CD4-positive, alpha-beta T cell treated with Interleukin-12 subunit alpha and Interleukin-12 subunit beta, for 1 hour (primary cell): ENCODE data around the gene SLC6A3.
"Not testable (repeated sequence)": the region's sequence is repeated elsewhere in the genome, so short reads cannot be mapped to it uniquely, and the experiment has no call there.

Experiments used
- DNase-seq: peaks from one replicate; pipeline ENCODE4 v3.0.0-alpha.2; 2020

Gene SLC6A3

DNA sequence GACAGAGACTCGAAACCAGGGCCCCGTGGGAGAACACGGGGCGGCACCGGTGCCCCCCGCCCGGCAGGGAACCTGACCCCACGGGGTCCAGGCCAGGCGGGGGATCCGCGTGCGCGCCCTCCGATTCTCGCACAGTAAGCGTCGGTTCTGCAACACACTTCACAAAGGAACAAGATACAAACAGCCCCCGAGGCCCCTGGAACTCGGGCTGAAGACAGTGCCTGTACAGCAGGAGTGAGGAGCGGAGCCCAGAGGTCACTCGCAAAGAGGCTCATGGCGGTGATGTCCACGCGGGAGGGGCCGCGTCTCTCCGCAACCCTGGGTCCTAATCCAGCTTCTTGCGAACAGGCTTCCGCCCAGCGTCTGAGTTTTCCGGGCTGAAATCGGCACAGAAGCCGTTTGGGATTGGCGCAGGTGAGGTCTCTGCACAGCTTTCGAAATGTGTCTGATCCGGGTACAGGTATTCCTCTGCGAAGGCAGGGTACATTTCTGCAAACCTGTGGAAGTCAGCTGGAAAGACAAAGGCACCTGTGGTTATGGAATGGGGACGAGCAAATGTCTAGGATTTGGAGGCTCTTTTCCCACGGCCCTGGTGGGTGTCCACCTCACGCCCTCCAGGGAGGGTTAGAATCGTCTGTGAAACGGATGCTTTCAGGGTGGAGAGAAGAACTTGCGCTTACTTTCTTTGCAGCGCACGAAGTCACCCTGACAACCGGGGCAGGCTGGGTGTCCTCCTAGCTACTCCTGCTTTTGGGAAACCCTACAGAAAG lies 18.3 kb upstream of the SLC6A3 start:
- DNase-seq, result no peak

DNA sequence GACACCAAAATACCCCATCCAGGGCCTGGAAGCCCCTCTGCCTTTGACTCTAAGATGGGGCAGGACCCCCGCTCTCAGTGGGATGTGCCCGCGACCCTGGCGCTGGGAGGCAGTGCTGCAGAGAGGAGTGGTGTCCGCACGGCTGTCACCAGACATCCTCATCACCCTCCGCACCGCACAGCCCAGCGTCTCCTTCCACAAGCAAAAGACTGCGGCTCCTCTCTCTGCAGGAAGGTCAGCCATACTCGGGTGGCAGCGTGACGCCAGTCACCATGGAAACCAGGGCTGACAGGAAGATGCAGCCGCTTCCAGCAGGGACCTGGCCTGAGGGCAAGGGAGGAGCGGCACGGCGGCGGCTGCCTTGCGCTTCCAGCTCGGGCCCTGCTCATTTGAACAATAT lies 17.1 kb upstream of the SLC6A3 start:
- DNase-seq, result no peak

- no peak for DNase-seq
Observed at GRCh38 chr5:1461396-1461795, 16.2 kb upstream of the SLC6A3 start.

- no peak for DNase-seq
Observed at GRCh38 chr5:1460054-1460682, 14.9 kb upstream of the SLC6A3 start.

- DNase-seq, result not testable (repeated sequence)
Observed at GRCh38 chr5:1459435-1459834, 14.2 kb upstream of the SLC6A3 start.

- DNase-seq, result not testable (repeated sequence)
Observed at GRCh38 chr5:1456110-1456881, 11.1 kb upstream of the SLC6A3 start.

DNA sequence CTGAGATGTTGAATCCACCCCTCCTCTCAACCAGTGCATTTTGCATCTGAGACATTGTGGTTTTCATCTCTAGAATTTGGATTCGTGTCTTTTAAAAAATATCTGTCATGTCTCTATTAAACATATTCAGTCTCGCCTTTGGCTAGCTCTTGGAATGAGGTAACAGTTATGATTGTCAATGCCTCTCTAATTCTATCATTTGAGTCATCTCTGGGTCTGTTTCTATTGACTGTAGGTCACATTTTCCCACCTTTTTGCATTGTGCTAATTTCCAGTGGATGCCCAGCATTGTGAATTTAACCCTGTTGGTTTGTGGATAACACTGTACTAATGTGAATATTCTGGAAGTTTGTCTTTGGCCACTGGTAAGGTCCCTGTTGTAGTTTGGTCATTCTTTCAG lies 8.4 kb upstream of the SLC6A3 start:
- DNase-seq, result no peak

- no peak for DNase-seq
Observed at GRCh38 chr5:1449081-1449630, 3.9 kb upstream of the SLC6A3 start.

- no peak for DNase-seq
Observed at GRCh38 chr5:1448511-1449011, 3.3 kb upstream of the SLC6A3 start.

GRCh38 chr5:1447671-1448361 lies 2.6 kb upstream of the SLC6A3 start:
- DNase-seq, result no peak

DNA sequence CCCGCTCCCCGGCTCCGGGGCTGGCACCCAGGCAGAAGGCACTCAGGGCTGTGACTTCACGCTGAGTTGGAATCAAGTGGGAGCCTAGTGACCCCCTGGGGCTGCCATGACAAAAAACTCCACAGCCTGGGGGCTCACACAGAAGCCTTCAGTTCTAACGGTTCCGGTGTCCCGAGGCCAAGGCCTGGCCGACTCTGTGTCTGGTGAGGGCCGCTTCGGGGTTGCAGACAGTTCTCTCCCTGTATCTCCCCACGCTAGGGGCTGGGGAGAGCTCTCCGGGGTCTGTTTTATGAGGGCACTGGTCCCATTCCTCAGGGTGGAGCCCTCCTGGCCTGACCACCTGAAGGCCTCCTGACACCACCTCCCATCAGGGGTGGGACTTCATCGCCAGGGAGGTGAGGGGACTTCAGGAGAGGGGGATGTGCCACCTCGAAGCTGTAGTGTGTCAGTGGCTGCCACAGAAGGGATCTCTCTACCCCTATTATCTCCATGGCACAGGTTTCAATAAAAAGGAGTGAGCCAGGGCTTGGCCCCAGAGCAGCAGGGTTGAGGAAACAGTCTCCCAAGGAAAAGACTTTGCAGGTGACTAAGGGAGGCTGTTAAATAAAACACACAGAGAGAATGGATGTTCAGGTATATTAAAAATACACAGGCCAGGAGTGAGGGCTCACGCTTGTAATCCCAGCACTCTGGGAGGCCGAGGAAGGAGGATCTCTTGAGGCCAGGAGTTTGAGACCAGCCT lies 1.5 kb upstream of the SLC6A3 start:
- DNase-seq, result no peak

DNA sequence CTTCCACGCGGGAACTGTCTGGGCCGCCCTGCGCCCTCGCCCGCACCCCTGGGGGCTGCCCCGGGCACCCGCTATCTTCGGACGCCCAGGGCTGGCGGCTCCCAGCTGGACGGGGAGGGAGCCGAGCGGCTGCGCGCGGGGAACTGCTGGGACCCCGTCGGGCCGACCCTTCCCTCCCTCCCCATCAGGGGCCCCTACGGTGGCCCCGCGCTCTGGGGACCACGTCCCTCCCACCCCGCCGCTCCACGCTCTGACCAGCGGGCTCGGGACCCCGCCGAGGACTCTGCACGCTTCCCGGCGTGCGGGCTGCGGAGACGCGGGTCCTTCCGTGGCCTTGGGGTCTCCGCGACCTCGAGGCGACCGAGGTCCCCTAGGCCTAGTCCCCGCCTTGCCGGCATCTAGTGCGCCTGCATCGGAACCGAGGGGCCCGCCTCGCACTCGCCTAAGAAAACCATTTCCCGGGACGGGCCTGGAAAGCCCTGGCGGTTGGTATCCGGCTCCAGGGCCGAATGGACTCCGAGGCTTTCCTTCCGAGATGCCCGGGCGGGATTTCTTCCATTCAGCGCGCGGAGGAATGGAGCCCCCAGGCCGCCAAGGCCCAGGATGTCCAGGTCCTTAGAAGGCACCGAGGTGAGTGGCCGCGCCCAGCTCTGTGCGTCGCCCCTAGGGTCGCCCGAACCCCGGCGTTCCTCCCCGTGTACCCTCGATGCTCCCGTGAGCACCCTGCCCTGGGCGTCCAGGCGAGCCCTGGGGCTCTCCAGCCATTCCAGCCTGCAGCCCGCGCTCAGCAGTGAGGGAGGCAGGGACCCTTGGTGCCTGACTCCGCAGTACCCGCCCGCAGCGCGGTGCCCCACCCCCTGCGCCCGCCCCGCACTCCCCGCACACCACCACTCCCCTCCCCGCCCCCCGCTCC lies 705 bp upstream of the SLC6A3 start:
- no peak for DNase-seq

DNA sequence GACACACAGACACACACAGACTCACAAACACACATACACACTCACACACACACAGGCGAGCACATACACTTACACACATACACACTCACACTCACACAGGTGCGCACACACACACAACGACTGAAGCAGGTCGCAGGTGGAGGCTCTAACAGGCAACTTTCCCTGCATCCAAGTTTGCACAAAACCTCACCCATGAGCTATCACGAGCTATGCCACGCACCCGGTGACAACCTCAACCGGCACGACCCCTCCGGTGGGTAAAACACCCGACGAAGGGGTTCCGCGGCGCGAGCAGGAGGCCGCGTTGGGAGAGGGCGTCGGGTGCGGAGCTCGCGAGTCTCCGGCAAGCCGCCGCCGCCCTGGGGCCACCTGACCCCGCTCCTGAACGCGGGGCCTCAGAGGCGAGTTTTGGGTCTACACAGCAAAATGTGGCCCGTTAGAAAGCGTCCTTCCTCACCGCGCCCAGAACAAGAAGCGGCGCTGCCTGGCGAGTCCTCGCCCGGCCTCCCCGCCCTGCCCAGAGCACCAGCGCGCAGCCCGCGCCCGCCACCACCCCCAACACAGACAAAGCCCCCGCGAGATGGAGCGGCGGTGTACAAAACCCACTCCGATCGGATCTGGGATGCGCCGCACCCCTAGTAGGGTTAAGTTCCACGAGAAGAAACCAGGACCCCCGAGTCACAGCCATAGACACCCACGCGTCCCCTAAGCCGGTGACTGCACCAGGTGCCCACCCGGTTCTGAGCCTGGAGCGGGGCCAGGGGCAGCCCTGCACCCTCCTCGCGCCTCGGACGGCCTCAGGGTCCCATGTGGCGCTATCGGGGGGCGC lies 665 bp downstream of the SLC6A3 start:
- DNase-seq, result no peak

GRCh38 chr5:1443991-1444360 lies 1.3 kb downstream of the SLC6A3 start:
- DNase-seq, result no peak

GRCh38 chr5:1443171-1443570 lies 2.1 kb downstream of the SLC6A3 start:
- no peak for DNase-seq

DNA sequence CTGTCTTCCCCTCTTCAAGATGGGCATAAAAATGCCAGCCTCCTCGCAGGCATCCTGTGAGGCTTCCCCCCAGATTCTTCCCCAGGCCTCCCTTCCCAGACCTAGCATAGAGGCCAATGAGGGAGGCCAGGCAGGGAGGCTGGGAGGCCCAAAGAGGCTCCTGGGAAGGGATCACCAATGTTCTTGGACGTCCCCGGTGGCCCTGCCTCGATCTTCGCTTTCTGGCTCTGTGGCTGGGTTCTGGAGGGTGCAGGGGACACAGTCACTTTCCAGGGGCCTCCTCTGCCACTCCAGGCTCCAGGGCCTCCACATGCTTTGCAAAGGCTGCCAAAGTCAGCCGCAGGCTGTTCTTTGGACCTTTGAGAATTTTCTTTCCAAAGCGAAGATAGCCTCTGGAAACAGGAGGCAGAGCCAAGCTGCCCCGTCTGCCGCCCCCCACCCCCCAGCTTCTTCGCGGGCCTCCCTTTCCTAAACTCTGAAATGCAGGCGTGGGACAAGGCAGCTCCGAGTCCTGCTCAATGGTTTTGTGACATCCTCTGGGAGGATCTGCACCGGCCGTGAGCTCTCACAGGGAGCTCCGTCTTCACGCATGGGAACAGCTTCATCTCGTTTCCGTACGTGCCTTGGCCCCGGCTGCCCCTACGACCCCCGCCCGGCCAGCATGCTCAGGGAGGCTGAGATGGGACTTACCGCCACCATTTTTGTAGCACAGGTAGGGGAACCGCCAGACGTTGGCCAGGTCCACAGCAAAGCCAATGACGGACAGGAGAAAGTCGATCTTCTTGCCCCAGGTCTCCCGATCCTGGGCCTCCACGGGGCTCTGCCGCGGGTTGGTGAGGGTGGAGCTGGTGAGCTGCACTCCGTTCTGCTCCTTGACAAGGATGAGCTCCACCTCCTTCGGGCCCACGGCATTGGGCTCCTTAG lies 2.8 kb downstream of the SLC6A3 start:
- no peak for DNase-seq

- no peak for DNase-seq
Observed at GRCh38 chr5:1441166-1441865, 3.9 kb downstream of the SLC6A3 start.

- no peak for DNase-seq
Observed at GRCh38 chr5:1440098-1440493, 5.1 kb downstream of the SLC6A3 start.
